H7 (cell line): ENCODE results near the gene SIPA1L3. TPM values are rescaled to one million over a fixed set of nuclear protein-coding genes. Genes with fewer than 3 reads are reported as not detected.
A peak's percentile ranks its signal among the peaks of the same experiment; 100 is the strongest.

Source experiments
- DNase-seq: peaks from one replicate; pipeline ENCODE4 v3.0.0; 2012
- H3K27me3 ChIP-seq: 2 replicates; pipeline ENCODE4 v1.6.0; 2011; ENCODE audit warnings: mild to moderate bottlenecking, low read length; ENCODE audit not compliant: control insufficient read depth, insufficient read depth
- H3K36me3 ChIP-seq: replicated peaks from 2 replicates; pipeline ENCODE4 v1.5.1; 2011; ENCODE audit warnings: low read length; ENCODE audit not compliant: control insufficient read depth, insufficient read depth
- H3K4me3 ChIP-seq: 2 replicates; pipeline ENCODE4 v1.5.1; 2011; ENCODE audit warnings: low read depth, mild to moderate bottlenecking, control low read depth, low read length, moderate library complexity; ENCODE audit not compliant: insufficient read depth
- total RNA-seq: library from RNA; depleted of rRNA; stranded (reverse); fragments of >200 nt; shearing (Covaris generic); gene quantifications from 2 replicates; pipeline ENCODE4 v1.2.3, GENCODE V29; 2014

The SIPA1L3 gene
- total RNA-seq, 1 experiment from 2014 or later = 13.4 TPM

- Histone ChIP-seq H3K4me3 (no peak overlapping the region), H3K27me3 (no peaks in the 10 kb centered on the region), H3K36me3 (peaks cover 5% of the 10 kb centered on the region; the same call in 1 of the 2 replicates)
- DNase-seq = peak; percentile 33
Measured at GRCh38 chr19:38152461-38153379, 245.7 kb downstream of the SIPA1L3 start.

- DNase-seq = peak; percentile 58
- no peaks in the 10 kb centered on the region for H3K27me3 ChIP-seq
- H3K4me3 ChIP-seq = no peak overlapping the region
- H3K36me3 ChIP-seq = peaks cover 5% of the 10 kb centered on the region; the same call in 1 of the 2 replicates
Measured at GRCh38 chr19:38155453-38155852, 248.4 kb downstream of the SIPA1L3 start.

GRCh38 chr19:38158730-38159129 lies 251.7 kb downstream of the SIPA1L3 start:
- Histone ChIP-seq H3K27me3 (no peaks in the 10 kb centered on the region), H3K4me3 (no peak overlapping the region), H3K36me3 (peaks cover 8% of the 10 kb centered on the region)
- DNase-seq = no peak

GRCh38 chr19:38162094-38162493 lies 255.1 kb downstream of the SIPA1L3 start:
- H3K4me3 ChIP-seq = no peak overlapping the region
- H3K36me3 ChIP-seq = peaks cover 14% of the 10 kb centered on the region
- DNase-seq = peak; percentile 12
- H3K27me3 ChIP-seq = no peaks in the 10 kb centered on the region

GRCh38 chr19:38162632-38163031 lies 255.6 kb downstream of the SIPA1L3 start:
- peak; percentile 59 for DNase-seq

GRCh38 chr19:38163419-38164290 lies 256.6 kb downstream of the SIPA1L3 start:
- peaks cover 14% of the 10 kb centered on the region for H3K36me3 ChIP-seq

More at GRCh38 chr19:38162632-38163031, 255.6 kb downstream of the SIPA1L3 start:
- H3K27me3 ChIP-seq = no peaks in the 10 kb centered on the region
- H3K4me3 ChIP-seq = no peak overlapping the region
- peaks cover 14% of the 10 kb centered on the region for H3K36me3 ChIP-seq

GRCh38 chr19:38164526-38164925 lies 257.5 kb downstream of the SIPA1L3 start:
- peak; percentile 51 for DNase-seq
- peaks cover 14% of the 10 kb centered on the region for H3K36me3 ChIP-seq
- no peaks in the 10 kb centered on the region for H3K27me3 ChIP-seq
- H3K4me3 ChIP-seq = no peak overlapping the region

More at GRCh38 chr19:38163419-38164290, 256.6 kb downstream of the SIPA1L3 start:
- Histone ChIP-seq H3K27me3 (no peaks in the 10 kb centered on the region), H3K4me3 (no peak overlapping the region)
- DNase-seq = peak; percentile 32

GRCh38 chr19:38165335-38165734 lies 258.3 kb downstream of the SIPA1L3 start:
- Histone ChIP-seq H3K36me3 (peaks cover 14% of the 10 kb centered on the region), H3K27me3 (no peaks in the 10 kb centered on the region), H3K4me3 (no peak overlapping the region)
- DNase-seq = peak; percentile 15

GRCh38 chr19:38168637-38169036 lies 261.6 kb downstream of the SIPA1L3 start:
- no peak overlapping the region for H3K4me3 ChIP-seq
- peak; percentile 77 for DNase-seq

GRCh38 chr19:38170334-38170733 lies 263.3 kb downstream of the SIPA1L3 start:
- Histone ChIP-seq H3K4me3 (no peak overlapping the region), H3K27me3 (no peaks in the 10 kb centered on the region), H3K36me3 (peaks cover under 1% of the 10 kb centered on the region; the same call in 1 of the 2 replicates)
- peak; percentile 49 for DNase-seq

More at GRCh38 chr19:38168637-38169036, 261.6 kb downstream of the SIPA1L3 start:
- Histone ChIP-seq H3K36me3 (peaks cover 6% of the 10 kb centered on the region), H3K27me3 (no peaks in the 10 kb centered on the region)

- no peaks in the 10 kb centered on the region for H3K27me3 ChIP-seq
- no peak for DNase-seq
- H3K36me3 ChIP-seq = no peaks in the 10 kb centered on the region
- H3K4me3 ChIP-seq = no peak overlapping the region
Measured at GRCh38 chr19:38172001-38172400, 265.0 kb downstream of the SIPA1L3 start.

GRCh38 chr19:38173291-38174041 lies 266.5 kb downstream of the SIPA1L3 start:
- Histone ChIP-seq H3K27me3 (no peaks in the 10 kb centered on the region), H3K4me3 (no peak overlapping the region), H3K36me3 (no peaks in the 10 kb centered on the region)
- no peak for DNase-seq

- H3K36me3 ChIP-seq = no peaks in the 10 kb centered on the region
Measured at GRCh38 chr19:38175422-38175821, 268.4 kb downstream of the SIPA1L3 start.

GRCh38 chr19:38180071-38180470 lies 273.1 kb downstream of the SIPA1L3 start:
- peaks cover 2% of the 10 kb centered on the region for H3K36me3 ChIP-seq
- DNase-seq = no peak
- H3K27me3 ChIP-seq = no peaks in the 10 kb centered on the region
- no peak overlapping the region for H3K4me3 ChIP-seq

More at GRCh38 chr19:38175422-38175821, 268.4 kb downstream of the SIPA1L3 start:
- no peak overlapping the region for H3K4me3 ChIP-seq
- H3K27me3 ChIP-seq = no peaks in the 10 kb centered on the region
- no peak for DNase-seq
